ENCODE results near the gene KCNT1. TPM values are rescaled to one million over a fixed set of nuclear protein-coding genes. Genes with fewer than 3 reads are reported as not detected.

KCNT1 gene
- total and polyA plus RNA-seq, 8 donors = 0.05 to 1.1 (median 0.11) TPM

- intact Hi-C loops (cut with DNase I) = no loop called here
- FAIRE-seq = no peak
These were observed 43.2 kb downstream of the KCNT1 start for GRCh38 chr9:135745189-135745588.

GRCh38 chr9:135745686-135746324, 43.8 kb downstream of the KCNT1 start:
- FAIRE-seq (no peak), ATAC-seq (no peak), DNase-seq (no peak)
- Histone ChIP-seq H3K27me3 (no peaks in the 10 kb centered on the region), H3K4me1 (no peaks in the 10 kb centered on the region), H3K36me3 (no peaks in the 10 kb centered on the region), H3K4me3 (no peak overlapping the region), H3K9me3 (no peaks in the 10 kb centered on the region), H3K27ac (no peak overlapping the region)
- intact Hi-C loops (cut with DNase I) = no loop called here
- WGBS, 2 donors = 59 to 75% methylated on average over 22 to 24 of the region's 24 CpGs
- TF ChIP-seq, protein P1, sequence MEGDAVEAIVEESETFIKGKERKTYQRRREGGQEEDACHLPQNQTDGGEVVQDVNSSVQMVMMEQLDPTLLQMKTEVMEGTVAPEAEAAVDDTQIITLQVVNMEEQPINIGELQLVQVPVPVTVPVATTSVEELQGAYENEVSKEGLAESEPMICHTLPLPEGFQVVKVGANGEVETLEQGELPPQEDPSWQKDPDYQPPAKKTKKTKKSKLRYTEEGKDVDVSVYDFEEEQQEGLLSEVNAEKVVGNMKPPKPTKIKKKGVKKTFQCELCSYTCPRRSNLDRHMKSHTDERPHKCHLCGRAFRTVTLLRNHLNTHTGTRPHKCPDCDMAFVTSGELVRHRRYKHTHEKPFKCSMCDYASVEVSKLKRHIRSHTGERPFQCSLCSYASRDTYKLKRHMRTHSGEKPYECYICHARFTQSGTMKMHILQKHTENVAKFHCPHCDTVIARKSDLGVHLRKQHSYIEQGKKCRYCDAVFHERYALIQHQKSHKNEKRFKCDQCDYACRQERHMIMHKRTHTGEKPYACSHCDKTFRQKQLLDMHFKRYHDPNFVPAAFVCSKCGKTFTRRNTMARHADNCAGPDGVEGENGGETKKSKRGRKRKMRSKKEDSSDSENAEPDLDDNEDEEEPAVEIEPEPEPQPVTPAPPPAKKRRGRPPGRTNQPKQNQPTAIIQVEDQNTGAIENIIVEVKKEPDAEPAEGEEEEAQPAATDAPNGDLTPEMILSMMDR (IDR thresholded peaks at IDR 0.05) = no peak

More at GRCh38 chr9:135745189-135745588, 43.2 kb downstream of the KCNT1 start:
- H3K9me3 ChIP-seq = no peaks in the 10 kb centered on the region
- WGBS, 2 donors = 61 to 74% methylated on average over 21 of the region's 21 CpGs
- H3K27ac ChIP-seq = no peak overlapping the region
- H3K27me3 ChIP-seq = no peaks in the 10 kb centered on the region
- no peak for ATAC-seq
- no peaks in the 10 kb centered on the region for H3K4me1 ChIP-seq
- H3K4me3 ChIP-seq = no peak overlapping the region
- TF ChIP-seq, protein P1 (IDR thresholded peaks at IDR 0.05) = no peak
- H3K36me3 ChIP-seq = no peaks in the 10 kb centered on the region
- no peak for DNase-seq

- Histone ChIP-seq H3K27ac (no peak overlapping the region), H3K36me3 (no peaks in the 10 kb centered on the region), H3K27me3 (no peaks in the 10 kb centered on the region), H3K4me3 (no peak overlapping the region), H3K4me1 (no peaks in the 10 kb centered on the region), H3K9me3 (no peaks in the 10 kb centered on the region)
- no peak for FAIRE-seq
- TF ChIP-seq, protein P1 (IDR thresholded peaks at IDR 0.05) = no peak
- no peak for DNase-seq
- intact Hi-C loops (cut with DNase I) = no loop called here
- no peak for ATAC-seq
- 37 to 49% methylated on average over 6 to 9 of the region's 9 CpGs for WGBS, 2 donors
These were observed 44.6 kb downstream of the KCNT1 start for GRCh38 chr9:135746565-135746964.

- DNase-seq (no peak), ATAC-seq (no peak), FAIRE-seq (no peak)
- Histone ChIP-seq H3K27me3 (no peaks in the 10 kb centered on the region), H3K4me1 (no peaks in the 10 kb centered on the region), H3K36me3 (no peaks in the 10 kb centered on the region), H3K27ac (no peak overlapping the region), H3K9me3 (no peaks in the 10 kb centered on the region), H3K4me3 (no peak overlapping the region)
- TF ChIP-seq, protein P1 (IDR thresholded peaks at IDR 0.05) = no peak
- WGBS, 2 donors = 48 to 59% methylated on average over 11 to 13 of the region's 13 CpGs
- intact Hi-C loops (cut with DNase I) = no loop called here
These were observed 45.3 kb downstream of the KCNT1 start for GRCh38 chr9:135747311-135747710.

- no peak for ATAC-seq
- no peak overlapping the region for H3K4me3 ChIP-seq
- FAIRE-seq = no peak
- no peaks in the 10 kb centered on the region for H3K27me3 ChIP-seq
- H3K4me1 ChIP-seq = no peaks in the 10 kb centered on the region
- no peaks in the 10 kb centered on the region for H3K9me3 ChIP-seq
- TF ChIP-seq, protein P1 (IDR thresholded peaks at IDR 0.05) = no peak
- no peak for DNase-seq
- intact Hi-C loops (cut with DNase I) = no loop called here
- 41 to 55% methylated on average over 16 of the region's 16 CpGs for WGBS, 2 donors
- no peak overlapping the region for H3K27ac ChIP-seq
- no peaks in the 10 kb centered on the region for H3K36me3 ChIP-seq
These were observed 46.7 kb downstream of the KCNT1 start for GRCh38 chr9:135748676-135749075.

Data from pancreas (tissue), 10 donors.